B cell (primary cell): ENCODE measurements around the gene ADGRD1.

ENCODE experiments used
- CTCF ChIP-seq: fragments of 200-600 bp; IDR thresholded peaks from one replicate; pipeline ENCODE4 v1.8.0; 2022; ENCODE audit warnings: antibody characterized with exemption, mild to moderate bottlenecking
- EZH2 ChIP-seq: IDR thresholded peaks from 2 replicates; pipeline ENCODE4 v1.6.1; 2012; ENCODE audit warnings: borderline replicate concordance, low read depth, mild to moderate bottlenecking, moderate library complexity, low read length; ENCODE audit not compliant: insufficient read depth, poor library complexity, severe bottlenecking

DNA sequence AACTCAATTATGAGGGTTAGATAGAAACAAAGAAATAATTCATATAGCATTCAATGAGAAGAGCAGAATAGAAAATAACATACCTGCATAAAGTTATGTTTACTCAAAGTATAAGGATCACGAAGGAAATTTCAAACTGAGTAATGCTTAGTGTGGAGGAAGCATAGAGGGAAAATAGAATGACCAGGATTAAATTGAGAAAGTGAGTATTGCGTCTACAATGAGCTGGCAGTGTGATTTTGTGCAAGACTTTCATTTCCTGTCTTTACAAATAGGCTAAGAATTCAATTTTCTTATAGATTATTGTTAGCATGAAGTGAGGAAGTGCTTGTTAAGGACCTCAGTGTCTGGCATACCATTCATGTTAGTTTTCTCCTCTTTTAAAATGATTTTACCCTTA, 12.0 kb downstream of the ADGRD1 start:
- TF ChIP-seq CTCF (no peak), EZH2 (no peak)
